OCI-M2 (cell line): ENCODE results near the gene VWA7.

Source experiments
- DNase-seq: peaks from one replicate; lab custom pipeline; 2025; ENCODE audit not compliant: unreplicated experiment; lab: John Stamatoyannopoulos, UW

VWA7 gene

DNA sequence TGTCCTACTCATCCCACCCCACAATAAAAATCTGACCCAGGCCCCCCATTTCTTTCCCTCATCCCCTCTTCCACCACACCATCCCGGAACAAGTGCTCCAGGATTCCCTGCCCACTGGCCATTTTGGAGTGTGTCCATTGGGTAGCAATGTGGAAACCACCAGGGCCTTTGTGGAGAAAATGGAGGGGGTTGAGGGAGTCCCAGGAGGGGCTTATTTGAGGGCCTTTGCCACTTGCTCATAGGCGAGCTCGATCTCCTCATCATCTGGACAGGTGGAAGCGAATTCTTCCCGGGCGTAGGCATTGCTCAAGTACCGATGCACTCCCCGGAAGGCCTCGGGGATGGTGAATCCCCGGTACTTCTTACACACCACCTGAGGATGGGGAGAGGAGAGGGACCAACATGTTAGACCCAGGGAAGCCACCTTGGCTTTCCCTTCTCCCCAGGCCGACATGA, 46.5 kb downstream of the VWA7 start:
- DNase-seq, result no peak

DNA sequence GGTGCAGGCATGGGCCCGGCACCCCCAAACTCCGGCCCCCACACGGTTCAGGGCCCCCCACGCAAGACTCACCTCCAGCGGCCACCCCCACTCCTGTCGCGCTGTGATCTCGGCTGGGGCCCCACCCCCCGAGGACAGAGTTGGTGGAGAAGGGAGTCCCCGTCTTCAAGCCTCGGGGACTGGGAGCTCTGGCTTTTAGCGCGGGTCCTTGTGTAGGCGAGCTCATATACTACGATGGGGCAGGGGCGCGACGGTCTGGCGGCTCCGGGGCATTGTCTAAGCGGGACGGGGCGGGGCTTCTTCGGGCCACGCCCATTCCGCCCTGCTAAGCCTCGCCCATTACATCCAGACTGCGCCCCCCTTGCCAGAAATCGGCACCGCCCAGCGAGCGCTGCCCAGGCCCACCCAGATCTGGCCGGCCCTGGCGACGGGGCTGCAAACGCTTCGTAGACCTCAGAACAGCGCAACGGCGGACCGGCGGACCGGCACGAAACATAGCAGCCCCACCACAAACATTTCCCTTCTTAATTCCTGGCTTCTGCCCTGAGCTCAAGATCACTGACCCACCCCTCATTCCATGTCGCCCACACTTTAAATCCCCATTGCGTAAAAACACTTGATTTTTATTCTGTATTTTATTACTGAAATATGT, 47.0 kb downstream of the VWA7 start:
- DNase-seq, result peak; percentile 95

DNA sequence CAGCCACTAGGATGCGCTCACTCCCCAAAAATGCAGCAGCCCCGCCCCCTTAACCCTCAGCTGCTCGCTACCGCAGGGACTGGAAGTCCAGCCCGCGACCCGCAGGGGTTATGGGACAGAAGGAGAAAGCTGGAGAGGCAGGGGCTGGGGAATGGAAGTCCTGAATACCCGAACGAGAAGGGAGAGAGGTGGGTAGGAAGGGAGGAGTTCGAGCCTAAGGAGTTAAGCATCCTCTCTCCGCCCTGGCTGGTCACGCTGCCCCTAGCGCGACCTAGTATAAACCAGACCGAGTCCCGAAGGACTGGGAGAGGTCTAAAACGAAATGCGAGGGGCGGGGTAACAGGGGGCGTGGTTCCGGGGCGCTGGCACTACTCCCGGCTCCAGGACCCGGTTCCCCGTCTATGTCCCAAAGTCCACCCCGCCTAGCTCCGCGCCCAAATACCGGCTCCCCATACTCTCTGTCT, 47.6 kb downstream of the VWA7 start:
- DNase-seq, result peak; percentile 94

DNA sequence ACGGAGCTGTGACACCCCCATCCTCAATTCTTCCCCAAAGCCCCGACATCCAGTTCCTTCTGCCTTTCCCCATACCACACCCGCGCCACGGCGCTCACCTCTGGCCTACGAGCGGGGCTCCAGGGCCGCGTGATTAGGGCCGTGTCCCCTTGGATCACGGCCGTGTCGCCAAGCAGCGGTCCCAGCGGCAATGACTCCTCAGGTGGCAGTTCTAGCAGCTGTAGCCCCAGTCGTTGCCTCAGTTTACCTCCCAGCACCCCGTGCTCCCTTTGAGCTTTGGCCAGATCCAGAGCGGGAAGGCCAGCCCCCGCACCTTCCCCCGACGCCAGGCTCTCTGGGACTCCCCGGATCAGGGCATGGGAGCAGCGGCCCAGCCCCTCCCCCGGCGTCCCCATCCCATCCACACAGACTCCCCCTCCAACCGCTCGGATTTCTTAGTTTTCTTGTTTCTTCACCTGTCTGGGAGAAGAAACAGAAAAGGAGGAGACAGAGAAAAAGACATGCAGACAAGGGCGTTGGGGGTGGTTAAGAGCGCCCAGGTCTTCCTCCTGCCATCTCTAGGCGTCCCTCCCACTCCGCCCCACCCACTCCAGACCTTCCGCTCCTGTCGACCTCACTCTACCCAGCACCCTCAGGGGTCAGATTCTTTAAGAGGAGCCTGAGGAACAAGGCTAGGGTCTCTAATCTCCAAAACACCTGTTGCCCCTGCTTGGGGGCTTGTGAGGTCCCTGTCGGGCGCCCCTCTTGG, 48.2 kb downstream of the VWA7 start, which contains the start of gene DDAH2:
Gene DDAH2 (minus strand): TSS at position 533 of the 748 bp plus-strand sequence. CDS start 138 bp downstream, at position 395.
- DNase-seq, result peak; percentile 94

DNA sequence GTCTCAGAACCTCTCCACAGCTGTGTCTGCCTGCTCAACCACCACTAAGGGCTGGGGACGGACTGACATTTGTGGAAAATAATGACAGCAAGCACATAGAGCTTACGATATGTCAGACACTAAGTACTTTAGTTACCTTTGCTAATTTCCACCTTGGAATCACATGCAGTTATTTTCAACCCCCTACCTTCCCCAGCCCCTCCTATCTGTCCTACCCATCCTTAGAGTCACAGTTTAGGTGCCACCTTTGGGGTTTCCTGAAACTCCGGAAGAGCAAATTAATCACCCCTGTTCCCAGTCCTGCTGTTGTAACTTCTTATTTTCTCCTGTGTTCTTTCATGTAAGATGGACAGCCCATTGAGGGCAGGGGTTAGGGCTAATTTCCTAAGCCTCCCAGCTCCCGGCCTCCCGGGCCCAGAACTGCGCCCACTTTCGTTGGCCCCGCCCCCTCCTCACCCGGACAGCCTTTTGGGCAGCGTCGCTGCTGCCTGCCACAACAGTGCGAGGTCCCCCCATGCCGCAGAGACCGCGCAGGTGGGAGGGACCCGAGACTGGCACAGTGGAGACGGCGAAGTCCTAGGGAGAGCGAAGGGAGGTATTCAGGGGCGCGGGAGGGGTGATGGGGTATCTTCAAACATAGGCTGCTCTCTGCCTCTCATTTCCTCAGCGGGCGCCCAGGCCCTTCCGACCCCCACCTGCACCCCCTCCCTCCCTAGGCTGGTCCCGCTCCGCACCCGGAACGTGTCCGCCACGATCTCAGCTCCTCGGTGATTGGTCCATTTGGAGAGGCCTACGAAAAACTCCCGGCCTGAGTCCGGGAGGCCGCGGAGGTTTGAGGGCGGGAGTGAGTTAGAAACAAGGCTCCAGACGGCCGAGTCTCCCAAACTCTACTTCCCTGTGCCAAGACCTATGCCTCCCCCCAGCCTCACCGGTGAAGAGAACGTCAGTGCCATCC, 49.1 kb downstream of the VWA7 start:
- DNase-seq, result no peak

DNA sequence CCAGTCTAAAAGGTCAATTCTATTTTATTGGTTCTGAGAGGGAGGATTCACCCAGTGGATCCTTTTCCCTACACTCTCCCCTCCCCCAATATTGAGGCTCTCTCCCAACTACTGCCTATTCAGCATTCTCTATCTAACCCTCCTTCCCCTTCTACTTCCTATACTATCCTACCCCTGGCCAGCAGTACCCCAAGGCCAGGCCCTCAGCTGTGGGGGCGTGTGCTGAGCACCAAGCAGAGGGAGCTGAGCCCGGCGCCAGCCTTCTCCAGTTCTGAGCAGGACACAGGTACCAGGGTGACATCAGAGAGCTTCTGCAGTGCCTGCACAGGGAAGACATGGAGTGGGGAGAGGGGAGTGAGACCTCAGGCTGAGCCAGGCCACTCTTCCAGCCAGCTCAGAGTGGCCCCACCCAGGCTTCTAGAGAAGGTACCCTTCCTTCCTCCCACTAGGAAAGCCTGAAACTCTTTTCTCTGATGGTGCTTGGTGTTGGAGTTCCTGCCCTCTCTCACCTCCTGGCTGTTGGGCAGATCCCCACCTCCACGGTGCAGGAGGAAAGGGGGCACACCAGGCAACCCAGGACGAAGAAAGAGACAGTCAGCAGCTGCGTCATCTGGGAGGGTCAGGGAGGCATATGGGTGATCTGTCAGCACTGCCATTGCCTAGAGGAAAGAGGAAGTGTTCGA, 50.0 kb downstream of the VWA7 start:
- DNase-seq, result no peak

DNA sequence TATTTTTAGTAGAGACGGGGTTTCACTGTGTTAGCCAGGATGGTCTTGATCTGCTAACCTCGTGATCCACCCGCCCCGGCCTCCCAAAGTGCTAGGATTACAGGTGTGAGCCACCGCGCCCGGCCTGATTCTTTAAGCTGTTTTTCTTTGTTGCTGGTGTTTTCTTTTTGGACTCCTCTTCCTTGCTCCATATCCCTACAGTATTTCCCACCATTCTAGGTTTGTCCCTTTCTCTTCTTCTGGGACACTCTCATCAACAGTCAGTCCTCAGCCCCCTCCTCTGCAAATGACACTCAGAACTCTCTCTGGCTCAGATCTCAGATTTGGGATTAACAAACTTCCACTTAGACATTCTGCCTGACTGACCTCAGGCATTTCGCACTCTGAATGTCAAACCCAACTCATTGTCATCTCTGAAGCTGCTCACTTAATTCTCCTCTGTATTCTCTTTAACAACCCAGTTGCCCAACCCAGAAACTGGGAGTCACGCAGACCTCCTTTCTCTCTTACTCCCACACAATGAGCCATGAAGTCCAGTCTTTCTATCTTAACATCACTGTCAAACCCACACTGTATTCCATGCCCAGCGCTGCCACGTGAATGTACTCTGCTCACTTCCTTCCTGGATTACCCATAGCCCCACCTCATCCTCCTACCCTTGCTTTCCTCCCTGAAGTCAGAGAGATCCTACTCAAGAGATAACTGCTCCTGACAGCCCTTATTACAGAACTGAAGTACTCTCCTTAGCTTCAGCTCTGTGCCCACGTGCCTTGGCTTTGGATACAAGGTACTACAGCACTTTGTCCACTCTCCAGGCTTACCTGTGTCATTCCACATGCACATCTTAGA, 51.4 kb downstream of the VWA7 start:
- DNase-seq, result no peak

DNA sequence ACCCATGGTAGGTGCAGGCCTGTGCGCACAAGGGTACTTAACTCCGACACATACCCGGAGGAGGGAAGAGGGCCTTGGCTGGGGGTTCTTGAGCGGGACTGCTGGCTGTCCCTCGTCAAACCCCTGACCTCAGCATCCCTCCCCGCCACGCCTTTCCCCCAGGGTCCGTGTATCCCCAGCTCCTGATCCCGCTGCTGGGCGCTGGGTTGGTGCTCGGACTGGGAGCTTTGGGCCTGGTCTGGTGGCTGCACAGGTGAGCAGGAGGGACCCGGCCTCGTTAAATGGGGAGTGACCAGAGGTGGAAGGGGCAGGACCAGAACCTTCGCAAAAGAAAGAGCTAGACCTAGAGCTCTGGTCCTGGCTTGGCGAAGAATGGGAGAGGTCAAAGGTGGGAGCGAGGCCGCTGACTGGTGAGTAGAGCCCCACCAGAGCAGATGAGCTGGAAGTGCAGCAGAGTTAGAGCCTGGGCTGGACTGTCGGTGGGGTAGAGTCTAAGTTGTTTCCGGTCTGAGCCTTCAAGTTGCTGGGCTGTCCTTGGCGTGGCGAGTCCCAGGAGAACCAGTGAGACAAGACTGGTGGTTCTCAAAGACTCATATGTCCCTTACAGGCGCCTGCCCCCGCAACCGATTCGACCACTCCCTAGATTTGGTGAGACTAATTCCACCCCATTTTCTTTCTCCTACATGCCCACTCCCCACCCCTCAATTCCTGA, 53.0 kb downstream of the VWA7 start:
- DNase-seq, result no peak

DNA sequence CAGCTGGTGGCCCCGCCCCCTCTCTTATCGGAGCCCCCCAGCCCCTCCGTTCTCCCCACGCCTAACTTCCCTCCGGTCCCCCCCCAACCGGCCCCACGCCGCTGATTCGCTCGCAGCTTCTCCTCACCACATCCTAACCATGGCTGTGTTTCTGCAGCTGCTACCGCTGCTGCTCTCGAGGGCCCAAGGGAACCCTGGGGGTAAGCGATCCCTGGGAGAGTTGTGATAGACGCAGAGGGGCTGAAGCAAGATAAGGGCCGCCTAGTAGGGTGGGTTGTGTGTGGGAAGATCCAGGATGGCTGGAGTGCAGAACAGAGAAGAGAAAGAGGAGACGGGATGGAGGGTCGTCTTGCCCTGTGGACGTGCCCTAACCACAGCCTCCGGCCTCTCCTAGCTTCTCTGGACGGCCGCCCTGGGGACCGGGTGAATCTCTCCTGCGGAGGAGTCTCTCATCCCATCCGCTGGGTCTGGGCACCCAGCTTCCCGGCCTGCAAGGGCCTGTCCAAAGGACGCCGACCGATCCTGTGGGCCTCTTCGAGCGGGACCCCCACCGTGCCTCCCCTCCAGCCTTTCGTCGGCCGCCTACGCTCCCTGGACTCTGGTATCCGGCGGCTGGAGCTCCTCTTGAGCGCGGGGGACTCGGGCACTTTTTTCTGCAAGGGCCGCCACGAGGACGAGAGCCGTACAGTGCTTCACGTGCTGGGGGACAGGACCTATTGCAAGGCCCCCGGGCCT, 53.7 kb downstream of the VWA7 start, which contains the start of gene MPIG6B:
Gene MPIG6B (plus strand): TSS at position 129 of the 735 bp plus-strand sequence. CDS start 11 bp downstream, at position 140.
- DNase-seq, result peak; percentile 78

DNA sequence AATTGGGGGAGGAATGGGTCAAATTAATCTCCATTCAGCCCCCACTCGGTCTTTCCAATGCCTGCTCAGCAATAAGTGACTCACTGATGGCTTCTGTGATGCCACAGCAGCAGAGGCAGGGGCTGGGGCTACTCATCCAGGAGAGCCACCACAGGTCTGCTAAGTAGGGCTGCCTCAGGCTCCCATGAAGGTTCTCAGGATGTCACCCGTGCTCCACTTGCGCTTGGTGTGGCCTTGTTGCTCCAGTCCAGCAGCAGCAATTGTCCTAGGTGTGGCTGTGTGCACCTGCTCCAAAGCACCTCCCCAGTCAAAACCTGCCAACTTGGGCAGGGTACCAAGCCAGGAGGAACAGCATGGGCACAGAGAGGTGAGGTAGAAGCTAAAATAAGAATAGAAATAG, 55.0 kb downstream of the VWA7 start:
- DNase-seq, result no peak

DNA sequence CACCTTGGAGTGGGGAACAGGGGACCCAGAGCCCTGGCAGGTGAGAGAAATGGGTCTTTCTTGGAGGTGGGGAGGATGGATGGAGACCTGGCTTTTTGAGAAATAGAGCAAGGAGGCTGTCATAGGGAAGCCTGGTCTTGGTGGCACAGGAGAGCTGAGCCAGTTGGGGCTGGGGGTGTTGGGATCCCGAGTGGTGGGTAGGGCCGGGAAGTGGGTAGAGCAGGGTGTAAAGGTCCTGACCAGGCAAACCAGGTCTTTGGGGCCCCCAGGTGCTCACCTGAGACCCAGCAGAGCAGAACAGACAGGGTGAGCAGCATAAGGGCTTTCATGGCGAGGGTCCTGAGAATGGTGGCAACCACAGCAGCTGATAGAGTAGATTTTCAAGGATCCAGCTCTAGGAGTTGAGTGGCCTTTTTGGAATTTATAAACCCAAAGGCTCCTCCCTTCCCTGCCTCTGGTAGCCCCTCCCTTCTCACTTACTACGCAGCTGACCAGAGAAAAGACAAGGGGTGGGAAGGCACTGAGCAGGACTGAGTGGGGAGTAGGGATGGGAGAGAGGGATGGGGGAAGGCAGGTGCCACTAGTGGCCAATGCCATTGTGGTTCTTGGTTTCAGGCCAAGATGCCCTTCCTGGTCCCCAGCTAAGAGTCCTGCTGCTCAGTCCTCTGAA, 55.6 kb downstream of the VWA7 start, which contains the start of gene LY6G6C:
Gene LY6G6C (minus strand): TSS at position 396 of the 670 bp plus-strand sequence. CDS start 67 bp downstream, at position 329.
- no peak for DNase-seq

DNA sequence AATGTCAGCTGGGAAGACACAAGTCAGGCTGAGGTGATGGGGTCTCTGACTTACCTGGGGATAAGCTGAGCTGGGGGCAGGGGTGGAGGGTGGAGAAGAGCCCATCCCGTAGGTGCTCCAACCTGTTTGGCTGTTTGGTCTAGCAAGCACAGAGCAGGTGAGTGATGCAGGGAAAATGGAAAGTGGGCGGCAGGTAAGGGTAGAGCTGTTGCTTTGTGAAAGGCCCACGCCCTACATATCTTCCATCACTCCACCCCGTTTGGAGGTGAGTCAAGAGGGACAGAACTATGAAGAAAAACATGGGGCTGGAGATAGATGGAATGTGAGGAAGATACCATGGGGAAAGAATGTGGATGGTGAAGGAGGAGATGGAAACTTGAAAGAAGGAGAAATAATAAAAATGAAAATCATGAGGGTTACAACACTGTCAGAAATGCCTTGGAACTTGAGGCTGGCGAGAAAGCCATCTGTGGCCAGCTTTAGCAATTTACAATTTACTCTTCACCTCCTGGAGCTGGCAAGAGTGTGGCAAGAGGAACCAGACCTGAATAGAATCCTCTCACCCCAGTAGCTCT, 56.8 kb downstream of the VWA7 start:
- DNase-seq, result no peak

DNA sequence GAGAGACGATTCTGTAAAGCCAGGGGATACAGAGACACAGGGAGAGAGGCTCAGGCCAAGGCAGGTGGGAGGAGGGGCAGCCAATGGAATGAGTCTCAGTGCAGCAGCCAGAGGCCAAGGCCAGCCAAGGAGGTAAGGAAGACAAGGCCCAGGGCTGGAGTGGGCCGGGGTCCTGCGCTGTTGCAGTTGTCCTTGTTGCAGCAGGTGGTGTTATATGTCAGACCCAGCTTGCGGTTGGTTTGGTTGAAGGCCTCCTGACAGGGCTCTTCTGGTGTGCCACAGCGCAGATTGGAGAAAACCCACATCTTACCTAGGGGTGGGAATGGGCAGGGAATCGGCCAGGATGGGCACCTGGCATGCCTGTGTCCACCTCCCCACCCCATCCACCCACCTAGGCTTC, 58.1 kb downstream of the VWA7 start:
- no peak for DNase-seq

DNA sequence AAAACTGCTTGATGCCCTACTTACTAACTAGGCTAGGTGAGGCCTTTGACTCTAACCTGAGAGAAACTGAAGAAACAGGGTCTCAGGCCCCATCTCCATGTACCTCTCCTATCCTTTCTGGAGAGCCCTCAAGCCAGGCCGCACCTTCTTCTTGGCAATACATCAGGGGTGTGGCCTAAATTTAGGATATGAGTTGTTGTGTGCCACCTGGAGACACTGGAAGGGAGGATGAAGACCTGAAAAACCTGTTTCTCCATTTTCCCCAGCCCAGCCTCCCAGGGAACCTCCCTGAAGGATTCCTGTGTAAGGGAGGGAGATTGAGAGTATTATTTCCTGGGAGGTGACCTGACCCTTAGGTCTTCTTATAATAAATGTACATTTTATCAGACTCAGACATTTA, 58.9 kb downstream of the VWA7 start:
- no peak for DNase-seq

DNA sequence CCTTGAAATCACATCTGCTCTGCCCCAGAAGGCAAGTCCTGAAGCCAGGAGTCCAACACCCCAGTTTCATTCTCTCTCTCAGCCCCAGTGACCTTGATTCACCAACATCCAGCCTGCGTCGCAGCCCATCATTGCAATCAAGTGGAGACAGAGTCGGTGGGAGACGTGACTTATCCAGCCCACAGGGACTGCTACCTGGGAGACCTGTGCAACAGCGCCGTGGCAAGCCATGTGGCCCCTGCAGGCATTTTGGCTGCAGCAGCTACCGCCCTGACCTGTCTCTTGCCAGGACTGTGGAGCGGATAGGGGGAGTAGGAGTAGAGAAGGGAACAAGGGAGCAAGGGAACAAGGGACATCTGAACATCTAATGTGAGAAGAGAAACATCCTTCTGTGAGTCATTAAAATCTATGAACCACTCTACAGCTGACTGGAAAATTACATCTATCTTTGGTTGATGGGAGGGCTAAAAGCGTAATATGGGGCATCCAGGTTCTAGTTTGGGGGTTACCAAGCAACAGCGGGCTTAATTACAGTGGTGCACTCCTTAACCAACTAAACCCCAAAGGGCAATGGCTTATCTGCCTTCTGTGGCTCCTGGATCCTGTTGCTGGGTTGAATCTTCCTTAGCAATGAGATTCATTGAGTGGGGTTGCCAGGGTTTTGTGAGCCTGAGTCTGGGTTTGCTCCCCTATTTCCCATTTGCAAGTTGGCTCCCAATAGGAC, 59.5 kb downstream of the VWA7 start:
- DNase-seq, result no peak
